T-helper 22 cell (primary cell): ENCODE results near the gene CYBA.

Experiments
- DNase-seq: peaks from one replicate; pipeline ENCODE4 v3.0.0-alpha.2; 2020; ENCODE audit warnings: low read depth

The CYBA gene

DNA sequence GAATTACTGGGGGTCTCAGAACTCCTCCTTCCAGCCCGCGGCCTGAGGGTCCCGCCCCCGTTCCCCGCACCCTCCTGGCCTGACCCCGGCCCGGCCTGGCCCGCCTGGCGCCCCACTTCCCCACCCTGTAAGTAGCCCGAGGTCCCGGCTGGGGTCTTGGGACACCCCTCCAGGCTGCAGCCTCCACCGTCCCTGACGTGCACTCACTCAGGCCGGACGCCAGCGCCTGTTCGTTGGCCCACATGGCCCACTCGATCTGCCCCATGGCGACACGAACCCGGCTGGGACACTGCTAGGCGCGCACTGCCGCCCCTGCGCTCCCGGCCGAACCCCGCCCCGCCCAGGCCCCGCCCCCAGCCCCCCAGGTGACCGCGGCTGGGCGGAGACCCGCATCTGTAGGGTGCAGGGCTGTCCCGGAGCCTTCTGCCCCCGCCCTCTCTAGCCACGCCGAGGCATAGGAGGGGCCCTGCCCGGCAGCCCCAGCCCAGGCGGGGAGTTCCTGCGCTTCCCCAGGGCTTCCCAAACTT, at the start of gene CYBA:
Gene CYBA, minus strand, starts transcription at position 305 of the 527 bp plus-strand sequence. Its CDS starts 40 bp downstream, at position 265.
- DNase-seq, result peak; percentile 72

DNA sequence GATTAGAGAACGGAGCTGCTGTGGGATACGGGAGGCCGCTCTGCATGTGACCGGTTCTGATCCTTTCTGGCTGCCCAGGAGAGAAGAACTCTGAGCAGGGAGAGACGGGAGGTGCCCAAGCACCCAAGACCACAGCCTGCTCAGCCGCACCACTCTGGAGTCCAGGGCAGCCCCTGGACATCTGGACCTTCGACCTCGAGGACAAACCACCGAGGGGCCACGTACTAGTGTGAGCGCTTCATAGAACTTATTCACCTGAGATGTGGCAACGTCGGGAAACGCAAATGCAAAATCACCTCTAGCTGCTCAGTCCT, 49.4 kb upstream of the CYBA start:
- no peak for DNase-seq

DNA sequence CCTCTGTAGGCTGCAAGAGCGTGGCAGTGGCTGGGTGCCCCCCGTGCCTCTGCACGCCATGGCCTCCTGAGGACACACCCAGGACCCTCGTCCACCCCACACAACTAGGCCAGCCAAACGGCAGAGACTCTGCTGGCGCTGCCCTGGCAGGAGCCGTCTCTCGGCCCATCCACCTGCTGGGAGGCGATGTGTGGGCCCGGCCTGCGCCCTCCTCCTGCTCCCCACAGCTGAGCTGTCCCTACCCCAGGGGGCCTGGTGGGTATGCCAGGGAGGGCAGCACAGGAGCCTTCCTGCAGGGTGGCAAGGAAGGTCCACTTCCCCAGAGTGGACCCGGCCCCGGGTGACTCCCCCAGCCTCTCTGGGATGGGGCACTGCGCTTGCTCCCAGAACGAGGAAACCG, 48.3 kb upstream of the CYBA start:
- no peak for DNase-seq

DNA sequence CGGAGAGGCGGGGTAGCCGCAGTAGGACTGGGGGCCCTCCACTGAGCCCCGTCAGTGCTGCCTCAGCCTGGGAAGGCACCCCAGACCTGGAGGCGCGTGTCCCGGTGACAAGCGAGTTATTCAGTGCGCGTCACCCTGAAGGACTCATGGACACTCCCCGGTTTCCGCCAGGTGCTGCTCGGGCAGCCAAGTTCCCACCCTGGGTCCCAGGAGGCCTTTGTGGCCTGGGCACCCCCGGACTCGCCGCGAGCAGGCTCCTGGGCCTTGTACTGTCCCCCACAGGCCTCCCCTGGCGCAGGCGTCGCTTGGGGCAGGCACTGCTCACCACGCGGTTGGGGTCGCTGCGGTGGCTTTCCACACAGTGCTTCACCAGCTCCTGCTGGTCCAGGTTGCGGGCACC, 47.8 kb upstream of the CYBA start:
- DNase-seq, result no peak

DNA sequence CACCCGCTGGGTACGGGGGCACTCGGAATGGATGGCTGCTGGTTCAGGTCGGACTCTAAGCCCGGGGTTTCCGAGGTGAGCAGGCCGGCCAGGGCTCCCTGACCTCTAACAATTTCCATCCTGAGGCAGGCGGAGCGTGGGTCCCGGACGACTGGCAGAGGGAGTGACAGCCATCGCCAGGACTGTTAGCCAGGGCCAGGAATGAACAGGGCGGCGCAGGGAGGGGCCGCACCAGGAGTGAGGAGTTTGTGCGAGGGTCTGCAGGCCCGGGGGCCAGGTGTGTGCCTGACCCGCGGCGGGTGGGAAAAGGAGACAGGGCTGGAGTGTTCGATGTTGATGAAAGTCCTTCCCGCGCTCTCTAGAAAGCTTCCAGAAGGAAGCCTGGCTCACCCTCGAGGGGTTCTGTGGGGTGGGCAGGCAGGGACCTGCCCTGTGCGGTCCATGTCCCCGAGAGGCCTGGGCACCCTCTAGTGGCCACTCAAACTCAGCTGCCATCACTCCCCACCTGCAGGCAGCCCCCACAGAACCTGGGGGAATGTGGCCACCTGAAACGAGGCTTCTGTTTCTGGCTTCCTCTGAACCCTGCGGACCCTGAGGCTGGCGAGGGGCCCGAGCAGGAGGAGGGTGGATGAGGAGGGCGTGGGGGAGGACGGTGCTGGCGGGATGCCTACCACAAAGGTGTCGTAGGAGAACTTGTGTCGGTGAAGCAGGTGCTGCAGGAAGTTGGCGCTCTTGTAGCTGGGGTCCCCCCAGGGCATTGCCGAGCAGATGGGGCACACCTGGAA, 47.2 kb upstream of the CYBA start:
- no peak for DNase-seq

DNA sequence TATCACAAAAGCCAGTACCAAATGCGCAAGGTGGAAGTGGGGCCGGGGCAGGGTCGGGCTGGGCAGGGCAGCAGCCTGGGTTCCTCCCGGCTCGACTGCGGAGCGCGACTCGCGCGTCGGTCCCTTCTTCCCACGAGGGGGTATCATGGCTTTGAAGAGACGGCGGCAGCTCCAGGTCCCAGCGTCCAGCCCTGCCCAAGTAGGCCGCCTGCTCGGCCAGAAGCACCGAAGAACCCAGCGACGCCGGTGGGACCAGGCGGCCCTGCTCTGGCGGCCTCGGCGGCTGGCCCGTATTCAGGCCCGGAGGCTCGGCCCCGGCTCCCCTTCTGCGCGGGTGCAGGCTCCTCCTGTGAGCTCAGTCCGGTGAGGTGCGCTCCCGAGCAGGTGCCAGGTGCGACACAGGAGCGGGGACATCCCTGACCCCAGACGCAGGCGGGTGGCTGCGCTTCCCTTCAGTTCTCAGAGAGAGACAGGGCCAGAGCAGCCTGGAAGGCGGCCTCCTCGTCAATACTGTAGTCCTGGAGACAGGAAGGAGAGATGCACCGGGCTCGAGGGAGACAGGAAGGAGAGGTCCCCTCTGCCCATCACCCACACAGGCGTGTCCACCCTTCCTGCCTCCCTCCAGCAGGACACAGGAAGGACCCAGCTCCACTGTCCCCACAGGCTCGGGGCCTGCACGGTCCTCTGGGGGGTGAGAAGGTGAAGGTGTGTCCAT, 46.4 kb upstream of the CYBA start:
- DNase-seq, result no peak

DNA sequence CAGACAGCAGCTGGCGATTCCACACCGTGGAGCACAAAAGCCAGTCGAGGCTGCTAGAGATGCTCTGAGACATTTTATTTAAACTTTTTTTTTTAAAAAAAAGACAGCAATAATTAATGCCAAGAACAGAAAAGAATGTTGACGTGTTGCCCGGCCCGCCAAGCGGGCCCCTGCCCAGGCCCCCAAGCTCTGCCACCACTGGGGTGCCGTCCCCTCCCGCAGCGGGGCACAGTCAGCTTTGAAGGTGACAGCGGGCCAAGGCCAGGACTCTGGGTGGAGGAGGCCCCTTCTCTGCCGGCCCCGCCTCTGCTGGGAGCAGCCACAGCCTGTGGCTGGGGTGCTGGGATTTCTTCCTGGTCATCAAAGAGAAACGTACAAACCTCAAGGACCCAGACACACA, 45.6 kb upstream of the CYBA start:
- DNase-seq, result no peak

DNA sequence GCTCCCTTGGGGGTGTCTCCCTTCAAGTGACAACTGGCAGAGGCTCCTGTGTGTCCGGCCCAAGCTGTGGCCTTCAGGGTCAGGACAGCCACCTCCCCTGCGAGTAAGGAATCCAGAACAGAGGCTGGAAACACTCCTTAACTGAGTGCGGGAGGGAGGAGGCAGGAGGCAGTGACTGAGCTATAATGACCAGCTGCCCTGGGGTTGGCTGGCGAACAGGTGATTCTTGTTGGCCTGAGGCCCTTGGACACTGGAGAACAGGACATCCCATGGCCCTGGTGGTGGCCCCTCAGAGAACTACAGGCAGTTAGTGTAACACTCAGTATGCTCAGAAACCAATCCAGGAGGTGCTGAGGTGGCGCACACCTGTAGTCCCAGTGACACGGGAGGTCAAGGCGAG, 44.9 kb upstream of the CYBA start:
- no peak for DNase-seq

DNA sequence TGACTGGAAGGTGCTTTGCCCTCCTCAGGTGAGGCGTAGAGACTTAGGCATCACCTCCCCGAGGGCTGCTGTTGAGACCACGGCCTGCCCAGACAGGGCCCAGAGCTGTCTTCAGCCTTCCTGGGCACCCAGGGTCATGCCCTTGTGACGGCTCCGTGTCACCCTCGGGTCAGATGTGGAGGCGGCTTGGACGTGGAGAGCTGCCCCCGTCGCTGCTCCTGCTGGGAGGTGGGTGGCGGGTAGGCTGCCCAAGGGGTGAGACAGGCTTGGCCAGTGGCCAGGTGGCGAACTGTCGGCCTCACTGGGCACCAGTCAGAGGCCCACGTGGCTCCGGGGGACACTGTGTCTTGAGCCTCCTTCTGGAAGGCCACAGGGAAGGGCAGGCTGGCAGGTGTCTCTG, 44.4 kb upstream of the CYBA start:
- no peak for DNase-seq

DNA sequence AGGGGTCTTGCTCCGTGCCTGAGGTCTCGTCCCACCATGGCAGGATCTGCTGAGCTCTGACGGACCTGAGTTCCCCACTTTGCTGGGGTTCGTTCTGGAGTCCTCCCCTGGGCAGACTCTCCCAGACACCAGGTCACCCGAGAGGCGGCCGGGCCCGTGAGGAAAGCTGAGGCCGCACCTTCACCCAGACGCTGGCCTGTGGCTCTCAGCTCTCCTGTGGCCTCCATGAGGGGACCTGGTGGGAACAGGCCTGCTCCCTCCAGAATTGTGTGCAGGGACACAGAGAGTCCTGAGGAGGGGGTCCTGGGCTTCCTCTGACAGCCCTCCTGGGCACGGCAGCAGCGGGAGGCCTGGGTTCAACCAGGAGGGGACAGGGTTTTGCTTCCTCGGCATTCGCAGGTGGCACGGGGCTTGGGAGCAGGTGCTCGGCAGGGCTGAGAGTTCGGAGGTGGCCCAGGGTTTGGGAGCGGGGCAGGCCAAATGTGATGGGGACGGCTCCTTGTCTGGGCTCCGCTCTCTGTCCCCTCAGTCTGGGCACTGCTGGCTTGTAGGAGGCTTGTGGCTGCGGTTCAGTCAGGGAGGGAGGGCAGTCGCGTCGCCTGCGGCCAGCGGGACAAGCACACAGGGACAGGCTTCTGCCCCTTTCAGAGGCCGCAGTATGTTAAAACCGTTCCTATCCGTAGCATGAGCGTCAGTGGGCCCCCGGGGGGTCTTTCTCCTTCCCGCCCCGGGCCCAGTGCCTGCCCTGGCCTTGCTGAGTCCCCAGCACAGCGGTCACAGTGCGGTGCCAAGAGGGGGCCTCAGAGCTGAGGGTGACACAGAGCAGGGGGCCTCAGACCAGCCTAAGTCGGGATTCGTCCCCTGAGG, 43.6 kb upstream of the CYBA start:
- DNase-seq, result no peak

DNA sequence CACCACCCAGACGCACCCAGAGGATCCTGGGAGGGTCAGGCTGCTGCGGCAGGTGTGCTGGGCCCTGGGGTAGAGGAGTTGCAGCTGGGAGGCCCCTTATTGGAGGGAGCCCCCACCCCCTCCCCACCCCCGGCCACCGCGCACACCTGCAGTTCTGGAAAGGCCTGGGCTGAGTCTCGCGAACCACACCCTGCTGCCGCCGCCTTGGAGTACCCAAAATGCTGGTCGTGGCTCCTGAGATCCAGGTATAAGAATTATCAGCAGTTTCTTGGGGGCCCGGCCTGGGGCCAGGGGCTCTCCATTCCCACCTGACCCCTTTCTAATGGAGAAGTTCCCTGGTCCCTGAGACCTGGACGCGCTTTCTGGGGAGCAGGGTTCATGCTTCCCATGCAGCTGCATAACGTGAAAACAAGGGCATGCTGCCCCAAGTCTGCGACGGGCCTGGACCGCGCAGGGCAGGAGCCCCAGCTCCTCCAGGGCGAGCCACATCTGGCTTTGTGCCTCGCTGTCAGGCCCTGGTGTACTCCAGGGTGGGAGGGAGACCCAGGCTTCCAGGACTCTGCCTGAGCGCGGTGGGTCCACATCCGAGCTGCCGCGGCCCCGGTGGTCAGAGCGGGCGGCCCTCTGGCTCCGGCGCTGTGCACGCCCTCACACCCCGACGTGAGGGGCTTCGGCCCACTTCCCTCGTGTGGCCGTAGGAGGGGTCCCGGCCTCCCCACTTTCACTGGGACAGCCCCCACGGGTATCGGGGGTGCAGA, 42.7 kb upstream of the CYBA start:
- no peak for DNase-seq

DNA sequence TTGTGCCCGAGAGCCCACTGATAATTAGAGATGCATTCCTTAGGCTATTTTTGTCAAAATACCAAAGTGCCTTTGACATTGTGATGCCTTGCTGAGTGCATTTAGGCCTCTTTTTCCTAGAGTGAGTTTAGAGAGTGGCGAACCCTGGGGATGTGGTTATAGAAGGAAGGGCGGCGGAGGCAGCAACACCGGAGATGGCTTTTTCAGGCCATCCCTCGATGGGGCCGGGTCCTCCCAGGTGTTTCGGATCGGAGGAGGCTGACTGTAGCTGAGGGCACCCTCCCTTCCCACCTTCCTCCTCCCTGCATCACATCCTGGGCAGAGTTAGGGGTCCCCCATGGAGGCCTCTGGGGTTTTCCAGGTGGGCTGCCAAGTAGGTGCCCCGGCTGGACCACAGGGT, 42.0 kb upstream of the CYBA start:
- DNase-seq, result no peak

DNA sequence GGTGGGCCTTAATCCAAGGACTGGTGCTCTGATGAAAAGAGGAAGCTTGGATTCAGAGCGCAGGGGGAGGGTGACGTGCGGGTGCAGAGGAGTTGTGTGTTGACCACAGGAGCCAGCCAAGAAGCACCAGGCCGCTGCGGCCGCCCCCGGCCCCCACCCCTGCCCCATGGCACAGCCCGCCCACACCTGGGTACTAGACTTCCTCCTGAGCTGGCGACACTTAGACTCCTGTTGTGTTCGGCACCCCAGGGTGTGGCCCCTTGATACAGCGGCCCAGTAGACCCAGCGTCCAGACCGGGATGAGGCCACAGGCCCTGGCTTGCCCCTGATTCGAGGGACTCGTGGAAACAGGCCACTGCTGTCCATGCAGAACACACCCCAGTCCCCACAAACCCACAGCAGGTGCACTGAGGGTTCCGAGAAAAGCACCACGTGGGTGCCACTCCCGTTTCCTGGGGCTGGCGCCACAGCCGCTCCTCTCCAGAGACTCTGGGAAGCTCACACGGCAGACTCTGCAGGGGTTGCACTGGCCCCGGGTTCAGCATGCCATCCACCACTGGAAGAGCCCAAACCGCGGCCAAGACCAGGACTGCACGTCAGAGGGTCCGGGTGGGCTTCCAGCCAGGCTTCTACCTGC, 41.2 kb upstream of the CYBA start:
- DNase-seq, result no peak

DNA sequence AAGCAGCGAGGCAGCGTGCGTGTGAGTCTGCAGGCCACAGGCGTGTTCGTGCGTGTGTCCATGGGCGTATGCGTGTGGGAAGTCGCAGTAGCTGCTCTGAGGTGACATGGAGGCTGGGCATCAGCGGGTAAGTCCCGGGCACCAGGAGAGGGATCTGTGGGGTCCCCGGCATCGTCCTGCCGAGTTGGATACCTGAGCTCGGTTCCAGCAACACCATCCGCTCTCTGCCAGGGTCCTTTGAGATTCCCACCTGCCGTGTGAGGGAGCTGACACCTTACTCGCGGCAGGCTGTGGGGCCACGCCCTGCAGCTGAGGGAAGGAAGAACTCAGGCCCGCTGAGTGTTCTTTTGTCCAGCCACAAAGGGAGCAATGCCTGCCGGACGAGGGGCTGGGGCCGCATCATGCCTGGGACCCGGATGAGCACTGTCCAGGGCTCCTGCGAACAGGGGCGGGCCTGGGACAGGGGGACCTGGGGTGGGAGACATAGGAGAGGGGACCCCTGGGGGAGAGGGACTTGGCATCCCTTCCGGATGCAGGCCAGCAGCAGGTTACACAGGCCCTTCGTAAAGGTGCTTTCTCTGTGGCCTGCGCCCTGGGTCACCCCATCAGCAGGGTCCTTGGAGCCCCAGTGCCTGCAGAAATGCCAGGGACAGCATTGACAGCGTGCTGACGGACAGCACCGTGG, 40.4 kb upstream of the CYBA start:
- no peak for DNase-seq

DNA sequence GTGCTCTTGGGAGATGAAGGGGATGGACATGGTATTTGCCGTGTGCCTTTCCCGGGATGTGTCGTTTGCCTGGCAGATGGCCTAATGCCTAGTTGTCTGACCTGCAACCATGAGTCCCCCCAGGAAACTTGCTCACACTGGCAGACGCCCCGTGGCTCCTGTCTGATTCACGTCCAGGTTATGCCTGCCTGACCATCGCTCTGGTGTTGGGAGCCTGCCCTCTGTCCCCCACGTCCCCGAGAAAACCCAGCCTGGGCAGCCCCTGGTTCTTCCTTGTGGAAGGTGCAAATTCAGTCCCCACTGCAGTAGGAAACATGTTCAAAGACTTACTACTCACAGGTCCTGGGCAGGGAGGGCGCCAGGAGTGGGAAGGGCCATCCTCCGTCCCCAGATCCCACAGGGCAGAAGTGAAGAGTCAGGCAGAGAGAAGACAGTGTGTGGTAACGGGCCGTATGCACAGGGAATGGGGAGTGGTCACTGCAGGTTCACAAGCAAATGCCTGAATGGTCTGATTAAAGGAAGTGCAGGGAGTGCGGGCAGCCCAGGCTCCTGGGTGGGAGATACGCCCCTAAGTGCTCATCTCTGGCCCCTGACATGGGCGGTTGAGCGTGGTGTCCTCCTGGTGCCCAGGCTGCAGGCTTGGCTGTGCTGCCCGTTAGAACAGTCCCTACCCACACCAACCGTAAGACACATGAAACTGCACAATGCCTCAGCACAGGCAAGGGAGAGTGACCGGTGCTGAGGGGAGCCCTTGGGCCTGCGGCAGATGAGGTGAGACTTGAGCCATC, 39.7 kb upstream of the CYBA start:
- DNase-seq, result no peak

DNA sequence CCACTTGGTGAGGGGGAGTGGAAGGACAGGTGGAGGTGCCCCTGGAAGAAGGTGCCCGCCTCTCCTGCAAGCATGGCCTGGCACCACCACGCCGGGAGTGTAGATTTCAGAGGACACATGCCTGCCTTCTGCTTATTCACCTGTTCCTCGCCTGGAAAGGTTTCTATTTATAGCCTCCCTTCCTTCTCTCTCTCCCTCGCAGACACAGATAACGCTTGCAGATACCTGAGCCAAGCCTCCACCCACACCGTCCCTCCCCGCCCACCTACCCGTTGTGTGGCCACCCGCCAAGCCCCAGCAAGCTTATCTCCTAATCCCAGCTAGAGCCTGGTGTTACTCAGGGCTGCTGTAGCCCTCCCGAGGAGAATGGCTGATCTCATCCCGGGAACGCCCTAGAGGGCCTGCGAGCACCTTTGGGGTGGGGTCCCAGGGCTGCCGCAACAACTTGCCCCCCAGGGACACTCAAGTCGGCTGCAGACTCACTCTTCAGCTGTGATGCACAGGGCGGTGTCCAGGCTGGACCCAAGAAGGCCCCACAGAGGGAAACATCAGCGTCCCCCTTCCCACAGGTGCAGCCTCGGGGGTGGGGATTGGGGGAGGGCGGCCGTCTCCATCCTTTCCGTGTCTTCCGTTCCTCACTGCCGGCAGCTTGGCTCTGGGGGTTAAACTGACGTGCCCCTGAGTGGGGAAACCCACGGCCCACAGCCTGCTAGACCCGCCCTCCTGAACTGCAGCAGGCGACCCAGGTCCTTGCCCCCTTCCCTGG, 37.3 kb upstream of the CYBA start:
- DNase-seq, result no peak

DNA sequence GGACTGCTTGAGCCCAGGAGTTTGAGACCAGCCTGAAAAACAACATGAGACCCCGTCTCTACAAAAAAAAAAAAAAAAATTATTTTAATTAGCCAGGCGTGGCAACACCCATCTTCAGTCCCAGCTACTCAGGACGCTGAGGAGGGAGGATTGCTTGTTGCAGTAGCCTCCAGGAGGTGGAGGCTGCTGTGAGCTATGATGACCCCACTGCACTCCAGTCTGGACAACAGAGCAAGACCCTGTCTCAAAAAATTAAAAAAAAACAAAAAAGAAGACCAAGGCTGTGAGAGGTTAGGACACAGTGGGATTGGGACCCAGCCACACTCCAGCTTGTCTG, 36.8 kb upstream of the CYBA start:
- no peak for DNase-seq

DNA sequence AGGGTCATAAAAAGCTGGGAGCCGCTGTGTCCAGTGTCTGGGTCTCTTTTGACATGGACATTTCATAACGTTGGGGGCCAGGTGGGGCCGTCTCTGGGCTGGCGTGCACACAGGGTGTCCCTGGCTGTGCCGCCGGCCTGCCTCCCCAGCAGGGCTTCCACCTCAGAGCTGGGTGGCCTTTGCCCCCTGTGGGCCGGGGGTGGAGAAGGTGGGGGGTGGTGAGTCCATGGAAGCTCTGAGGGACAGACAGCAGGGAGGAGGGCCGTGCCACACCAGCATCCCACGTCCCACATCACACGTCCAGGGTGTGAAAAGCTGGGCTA, 36.4 kb upstream of the CYBA start:
- no peak for DNase-seq

DNA sequence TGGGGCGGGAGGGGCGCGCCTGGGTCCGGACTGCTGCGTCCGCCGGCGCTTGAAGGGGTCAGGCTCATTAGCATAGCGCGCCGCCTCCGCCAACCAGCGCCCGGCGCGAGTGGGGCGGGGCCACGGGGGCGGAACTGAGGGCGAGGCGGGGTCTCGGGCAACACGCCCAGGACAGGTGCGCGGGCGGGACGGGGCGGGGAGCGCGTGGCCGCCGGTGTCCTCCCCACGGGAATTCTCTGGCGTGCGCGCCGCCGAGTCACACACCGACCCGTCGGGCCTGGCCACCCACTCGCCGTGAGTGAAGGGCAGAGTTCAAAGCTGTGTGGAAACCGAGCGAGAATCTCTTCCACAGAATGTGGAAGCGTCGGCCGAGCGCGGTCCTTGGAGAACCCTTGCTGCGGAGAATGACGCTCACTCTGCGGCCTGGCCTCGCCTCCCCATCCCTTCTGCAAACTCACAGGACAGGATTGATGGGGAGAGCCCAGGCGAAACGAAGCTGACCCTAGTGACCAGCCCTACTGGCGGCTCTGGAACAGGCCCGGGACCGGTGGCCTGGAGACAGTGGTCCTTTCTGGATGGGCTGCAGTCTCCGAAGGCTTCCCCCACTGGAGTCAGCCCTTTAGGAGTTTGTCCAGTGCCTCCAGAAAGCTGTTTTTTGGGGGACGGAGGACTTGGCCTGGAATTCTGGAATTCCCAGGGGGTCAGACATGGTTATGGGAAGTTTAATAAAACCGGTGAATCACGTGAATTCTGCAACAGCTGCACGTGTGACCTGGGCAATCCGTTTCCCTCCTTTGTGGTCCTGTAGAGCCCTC, 35.8 kb upstream of the CYBA start, which contains the start of gene SNAI3:
Gene SNAI3, minus strand, starts transcription at position 69 of the 815 bp plus-strand sequence. CDS start 101 bp downstream, outside the sequence.
- peak; percentile 78 for DNase-seq
